PC-9 (cell line): ENCODE results near the gene AKT1.

Source experiments
- CTCF ChIP-seq: fragments of 200-600 bp; sonication (generic); conservative IDR thresholded peaks from 2 replicates; pipeline ENCODE4 v1.6.1; 2017; ENCODE audit warnings: mixed run types, antibody characterized with exemption, mild to moderate bottlenecking, moderate library complexity
- EZH2 ChIP-seq: fragments of 200-600 bp; sonication (generic); IDR thresholded peaks from 2 replicates; pipeline ENCODE4 v1.8.0; 2017; ENCODE audit warnings: antibody characterized with exemption, low read depth

GRCh38 chr14:104841730-104842129 is 46.2 kb upstream of the AKT1 start:
- TF ChIP-seq CTCF, result no peak
- TF ChIP-seq EZH2, result no peak
